ENCODE data around the gene DDI1.

The DDI1 gene

GRCh38 chr11:103994094-103994493 is 42.3 kb upstream of the DDI1 start:
- TF ChIP-seq FOXP2 (optimal IDR thresholded peaks at IDR 0.05; ENCODE audit: borderline replicate concordance, extremely low read depth, extremely low read length, insufficient read depth), result no peak
- TF ChIP-seq TAF1 (IDR thresholded peaks at IDR 0.05; ENCODE audit: borderline replicate concordance, insufficient read depth, low read length), result no peak
- TF ChIP-seq, protein P1, sequence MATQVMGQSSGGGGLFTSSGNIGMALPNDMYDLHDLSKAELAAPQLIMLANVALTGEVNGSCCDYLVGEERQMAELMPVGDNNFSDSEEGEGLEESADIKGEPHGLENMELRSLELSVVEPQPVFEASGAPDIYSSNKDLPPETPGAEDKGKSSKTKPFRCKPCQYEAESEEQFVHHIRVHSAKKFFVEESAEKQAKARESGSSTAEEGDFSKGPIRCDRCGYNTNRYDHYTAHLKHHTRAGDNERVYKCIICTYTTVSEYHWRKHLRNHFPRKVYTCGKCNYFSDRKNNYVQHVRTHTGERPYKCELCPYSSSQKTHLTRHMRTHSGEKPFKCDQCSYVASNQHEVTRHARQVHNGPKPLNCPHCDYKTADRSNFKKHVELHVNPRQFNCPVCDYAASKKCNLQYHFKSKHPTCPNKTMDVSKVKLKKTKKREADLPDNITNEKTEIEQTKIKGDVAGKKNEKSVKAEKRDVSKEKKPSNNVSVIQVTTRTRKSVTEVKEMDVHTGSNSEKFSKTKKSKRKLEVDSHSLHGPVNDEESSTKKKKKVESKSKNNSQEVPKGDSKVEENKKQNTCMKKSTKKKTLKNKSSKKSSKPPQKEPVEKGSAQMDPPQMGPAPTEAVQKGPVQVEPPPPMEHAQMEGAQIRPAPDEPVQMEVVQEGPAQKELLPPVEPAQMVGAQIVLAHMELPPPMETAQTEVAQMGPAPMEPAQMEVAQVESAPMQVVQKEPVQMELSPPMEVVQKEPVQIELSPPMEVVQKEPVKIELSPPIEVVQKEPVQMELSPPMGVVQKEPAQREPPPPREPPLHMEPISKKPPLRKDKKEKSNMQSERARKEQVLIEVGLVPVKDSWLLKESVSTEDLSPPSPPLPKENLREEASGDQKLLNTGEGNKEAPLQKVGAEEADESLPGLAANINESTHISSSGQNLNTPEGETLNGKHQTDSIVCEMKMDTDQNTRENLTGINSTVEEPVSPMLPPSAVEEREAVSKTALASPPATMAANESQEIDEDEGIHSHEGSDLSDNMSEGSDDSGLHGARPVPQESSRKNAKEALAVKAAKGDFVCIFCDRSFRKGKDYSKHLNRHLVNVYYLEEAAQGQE (IDR thresholded peaks at IDR 0.05; ENCODE audit: insufficient read depth in 1 of 2, low read depth in 2 of 2, low read length in 2 of 2), result no peak
- TF ChIP-seq POLR2AphosphoS5 (IDR thresholded peaks at IDR 0.05; ENCODE audit: low read depth, low read length), result no peak
- no peak for TF ChIP-seq SIN3A (IDR thresholded peaks at IDR 0.05; ENCODE audit: borderline replicate concordance, insufficient read depth, low read length)

- TF ChIP-seq TAF1 (IDR thresholded peaks at IDR 0.05; ENCODE audit: borderline replicate concordance, insufficient read depth, low read length), result no peak
These were observed 41.9 kb upstream of the DDI1 start for GRCh38 chr11:103994518-103994917.

DNA sequence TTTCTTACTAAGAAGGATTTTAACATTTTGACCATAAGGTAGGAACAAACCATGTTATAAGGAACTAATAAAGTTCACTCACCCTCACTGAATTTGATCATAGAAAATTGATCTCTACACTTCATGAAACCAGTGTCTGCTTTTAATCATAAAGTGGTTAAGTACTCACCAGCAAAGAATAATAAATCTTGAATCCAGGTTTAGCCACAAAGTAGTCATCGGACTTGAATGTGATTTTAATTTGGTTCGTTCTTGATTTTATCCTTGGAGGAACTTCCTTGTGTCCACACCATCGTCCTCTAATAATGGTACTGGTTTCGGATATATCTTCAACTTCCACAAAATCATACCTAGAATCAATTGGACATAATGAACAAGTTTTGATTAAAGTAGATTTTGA is 40.5 kb upstream of the DDI1 start:
- no peak for TF ChIP-seq TAF1 (IDR thresholded peaks at IDR 0.05; ENCODE audit: borderline replicate concordance, insufficient read depth, low read length)
- no peak for TF ChIP-seq SIN3A (IDR thresholded peaks at IDR 0.05; ENCODE audit: borderline replicate concordance, insufficient read depth, low read length)
- TF ChIP-seq, protein P1 (IDR thresholded peaks at IDR 0.05; ENCODE audit: insufficient read depth in 1 of 2, low read depth in 2 of 2, low read length in 2 of 2), result no peak
- no peak for TF ChIP-seq FOXP2 (optimal IDR thresholded peaks at IDR 0.05; ENCODE audit: borderline replicate concordance, extremely low read depth, extremely low read length, insufficient read depth)
- no peak for TF ChIP-seq POLR2AphosphoS5 (IDR thresholded peaks at IDR 0.05; ENCODE audit: low read depth, low read length)

DNA sequence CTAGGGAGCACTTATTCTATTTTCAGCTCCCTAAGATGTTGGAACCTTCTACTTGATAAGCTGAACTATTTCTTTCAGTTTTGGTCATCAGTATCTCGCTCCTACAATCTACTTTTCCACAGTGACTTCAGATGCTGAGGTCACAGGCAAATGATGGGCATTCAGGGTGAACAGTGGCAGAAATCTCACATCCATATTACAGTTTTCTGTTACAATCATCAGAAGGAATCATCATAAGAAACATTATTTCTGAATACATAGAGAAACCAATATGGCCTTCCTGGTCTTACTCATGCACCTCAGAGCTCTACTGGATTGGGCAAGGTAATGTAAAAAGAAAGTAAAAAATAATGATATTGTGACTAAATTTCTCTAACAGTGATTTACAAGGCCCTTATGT is 39.4 kb upstream of the DDI1 start:
- TF ChIP-seq TAF1 (IDR thresholded peaks at IDR 0.05; ENCODE audit: borderline replicate concordance, insufficient read depth, low read length), result no peak
- no peak for TF ChIP-seq SIN3A (IDR thresholded peaks at IDR 0.05; ENCODE audit: borderline replicate concordance, insufficient read depth, low read length)
- no peak for TF ChIP-seq FOXP2 (optimal IDR thresholded peaks at IDR 0.05; ENCODE audit: borderline replicate concordance, extremely low read depth, extremely low read length, insufficient read depth)
- no peak for TF ChIP-seq POLR2AphosphoS5 (IDR thresholded peaks at IDR 0.05; ENCODE audit: low read depth, low read length)
- TF ChIP-seq, protein P1 (IDR thresholded peaks at IDR 0.05; ENCODE audit: insufficient read depth in 1 of 2, low read depth in 2 of 2, low read length in 2 of 2), result no peak

DNA sequence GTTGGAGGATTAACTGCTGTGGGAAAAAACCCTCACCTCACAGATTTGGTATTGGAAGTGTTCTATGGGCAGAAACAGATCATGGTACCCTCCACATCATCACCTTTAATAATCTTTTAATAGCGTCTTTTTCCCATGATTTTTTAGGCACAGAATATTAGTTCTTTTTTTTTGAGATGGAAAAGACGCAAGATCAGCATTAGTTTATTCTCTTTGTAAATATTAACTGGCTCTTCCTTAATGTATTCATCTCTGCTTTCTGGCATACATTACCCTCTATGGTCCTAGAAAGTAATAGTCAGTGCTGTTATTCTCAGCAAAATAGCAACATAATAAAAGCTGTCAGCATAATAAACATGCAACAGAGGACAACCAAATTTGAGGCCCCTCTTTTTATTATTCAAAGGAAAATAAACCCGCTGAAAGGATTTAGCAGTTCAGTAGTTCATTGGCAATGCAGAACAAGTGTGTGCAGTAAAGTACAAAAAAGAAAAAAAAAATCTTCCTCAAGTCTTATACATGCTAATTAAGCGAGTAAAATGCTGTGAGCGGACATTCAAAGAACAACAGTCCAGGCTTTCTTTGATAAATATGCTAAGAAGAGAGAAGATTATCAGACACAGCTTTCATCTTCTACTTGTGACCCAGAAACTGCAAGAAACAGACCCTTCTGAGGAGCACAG is 37.5 kb upstream of the DDI1 start:
- TF ChIP-seq TAF1 (IDR thresholded peaks at IDR 0.05; ENCODE audit: borderline replicate concordance, insufficient read depth, low read length), result no peak
- TF ChIP-seq, protein P1 (IDR thresholded peaks at IDR 0.05; ENCODE audit: insufficient read depth in 1 of 2, low read depth in 2 of 2, low read length in 2 of 2), result no peak
- no peak for TF ChIP-seq POLR2AphosphoS5 (IDR thresholded peaks at IDR 0.05; ENCODE audit: low read depth, low read length)
- no peak for TF ChIP-seq FOXP2 (optimal IDR thresholded peaks at IDR 0.05; ENCODE audit: borderline replicate concordance, extremely low read depth, extremely low read length, insufficient read depth)
- TF ChIP-seq SIN3A (IDR thresholded peaks at IDR 0.05; ENCODE audit: borderline replicate concordance, insufficient read depth, low read length), result no peak
